BJ (cell line): Measurements from ENCODE around the gene NKAIN2. TPM values are rescaled to one million over a fixed set of nuclear protein-coding genes. Genes with fewer than 3 reads are reported as not detected.

Experiments used
- CTCF ChIA-PET: fragments of 350-600 bp; formaldehyde crosslinking; extraction: SDS; loops from one replicate; lab custom pipeline; 2021; ENCODE audit warnings: antibody characterized with exemption, inconsistent platforms; lab: Yijun Ruan, JAX
- POLR2A ChIA-PET: fragments of 300-600 bp; sonication (Branson Sonifier 250); formaldehyde crosslinking; extraction: SDS; loops from one replicate; lab custom pipeline; 2021; ENCODE audit warnings: antibody characterized with exemption; lab: Charles Lee
- DNase-seq: peaks from one replicate; pipeline ENCODE4 v3.0.0-alpha.2; 2011; ENCODE audit warnings: low read depth
- H3K27me3 ChIP-seq: 2 replicates; pipeline ENCODE4 v1.6.0; 2011; ENCODE audit warnings: low read length; ENCODE audit not compliant: control insufficient read depth, insufficient read depth
- H3K36me3 ChIP-seq: 2 replicates; pipeline ENCODE4 v1.5.1; 2011; ENCODE audit warnings: low read length; ENCODE audit not compliant: control insufficient read depth, insufficient read depth
- H3K4me3 ChIP-seq: 2 replicates; pipeline ENCODE4 v1.5.1; 2011; ENCODE audit warnings: low read depth, mild to moderate bottlenecking, control low read depth, low read length
- polyA plus RNA-seq: library from polyadenylated mRNA; depleted of rRNA; stranded (reverse); fragments of >200 nt; gene quantifications from 2 replicates; pipeline ENCODE4 v1.2.3, GENCODE V29; 2011
- TF ChIP-seq, protein P1 (sequence below): IDR thresholded peaks from 2 replicates; pipeline ENCODE4 v1.5.1; 2011; ENCODE audit warnings: low read depth, mild to moderate bottlenecking, control low read depth, inconsistent platforms, low read length, moderate library complexity; ENCODE audit not compliant: insufficient read depth

NKAIN2 gene
- polyA plus RNA-seq, 1 experiment: not detected

DNA sequence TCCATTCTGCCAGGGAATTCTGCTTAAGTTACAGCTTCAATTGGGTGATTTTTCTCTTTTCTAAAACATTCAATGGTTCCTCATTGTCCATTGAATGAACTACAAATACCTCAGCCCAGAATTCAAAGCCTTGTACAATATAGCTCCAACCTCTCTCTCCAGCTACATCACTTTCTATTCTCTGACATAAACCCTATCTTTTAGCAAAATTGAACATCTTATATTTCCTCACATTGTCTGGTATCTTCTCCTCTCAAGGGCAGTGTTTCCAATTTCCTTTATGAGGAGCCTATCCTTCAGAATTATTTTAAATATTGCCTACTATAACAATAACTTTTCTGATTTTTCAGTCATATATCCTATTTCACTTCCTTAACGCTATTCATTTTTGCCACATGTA lies 955.0 kb downstream of the NKAIN2 start:
- CTCF ChIA-PET: no interaction called here
- no peaks in the 10 kb centered on the region for H3K27me3 ChIP-seq
- POLR2A ChIA-PET: no interaction called here

DNA sequence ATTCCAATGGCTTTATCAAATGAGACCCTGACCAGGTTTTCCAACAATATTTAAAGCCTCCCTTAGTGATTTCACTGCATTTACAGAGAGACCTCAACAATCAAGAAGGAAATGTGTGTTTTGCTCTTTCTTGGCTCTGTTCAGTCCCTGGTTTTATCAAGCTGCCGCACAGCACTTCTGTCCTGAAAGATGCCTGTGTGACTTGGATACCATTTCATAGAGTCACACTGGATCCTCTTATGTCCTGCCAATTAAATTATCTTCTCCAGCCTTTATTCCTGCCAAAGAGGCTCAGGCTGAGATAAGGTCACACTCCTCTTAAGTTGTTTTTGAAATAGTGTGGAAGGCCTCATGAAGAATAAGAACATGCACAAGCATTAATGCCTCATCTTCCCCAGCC lies 961.6 kb downstream of the NKAIN2 start:
- TF ChIP-seq, protein P1, sequence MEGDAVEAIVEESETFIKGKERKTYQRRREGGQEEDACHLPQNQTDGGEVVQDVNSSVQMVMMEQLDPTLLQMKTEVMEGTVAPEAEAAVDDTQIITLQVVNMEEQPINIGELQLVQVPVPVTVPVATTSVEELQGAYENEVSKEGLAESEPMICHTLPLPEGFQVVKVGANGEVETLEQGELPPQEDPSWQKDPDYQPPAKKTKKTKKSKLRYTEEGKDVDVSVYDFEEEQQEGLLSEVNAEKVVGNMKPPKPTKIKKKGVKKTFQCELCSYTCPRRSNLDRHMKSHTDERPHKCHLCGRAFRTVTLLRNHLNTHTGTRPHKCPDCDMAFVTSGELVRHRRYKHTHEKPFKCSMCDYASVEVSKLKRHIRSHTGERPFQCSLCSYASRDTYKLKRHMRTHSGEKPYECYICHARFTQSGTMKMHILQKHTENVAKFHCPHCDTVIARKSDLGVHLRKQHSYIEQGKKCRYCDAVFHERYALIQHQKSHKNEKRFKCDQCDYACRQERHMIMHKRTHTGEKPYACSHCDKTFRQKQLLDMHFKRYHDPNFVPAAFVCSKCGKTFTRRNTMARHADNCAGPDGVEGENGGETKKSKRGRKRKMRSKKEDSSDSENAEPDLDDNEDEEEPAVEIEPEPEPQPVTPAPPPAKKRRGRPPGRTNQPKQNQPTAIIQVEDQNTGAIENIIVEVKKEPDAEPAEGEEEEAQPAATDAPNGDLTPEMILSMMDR: no peak
- CTCF ChIA-PET: no interaction called here
- POLR2A ChIA-PET: no interaction called here
- Histone ChIP-seq H3K4me3 (no peak overlapping the region), H3K36me3 (no peaks in the 10 kb centered on the region), H3K27me3 (no peaks in the 10 kb centered on the region)
- DNase-seq: no peak

More for the DNA sequence above, 955.0 kb downstream of the NKAIN2 start:
- TF ChIP-seq, protein P1: no peak
- Histone ChIP-seq H3K4me3 (no peak overlapping the region), H3K36me3 (no peaks in the 10 kb centered on the region)
- no peak for DNase-seq

DNA sequence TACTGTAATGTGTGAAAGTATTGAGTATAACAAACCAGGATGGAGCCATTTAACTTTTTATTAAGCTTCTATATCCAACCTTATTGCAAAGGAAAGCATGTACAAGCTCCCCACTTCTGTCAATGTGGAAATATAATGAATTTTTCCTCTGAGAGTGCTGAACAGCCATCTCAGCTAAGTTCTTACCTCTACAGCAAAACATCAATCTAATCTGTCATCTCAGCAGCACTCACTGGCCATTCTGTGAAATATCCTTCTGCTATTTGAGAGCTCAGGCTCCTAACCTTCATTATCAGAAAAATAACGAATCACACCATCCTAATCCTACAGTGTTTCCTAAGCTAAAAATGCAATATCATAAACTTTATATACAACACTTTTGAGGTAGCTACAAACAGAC lies 964.6 kb downstream of the NKAIN2 start:
- H3K4me3 ChIP-seq: no peak overlapping the region
- no peaks in the 10 kb centered on the region for H3K27me3 ChIP-seq
- H3K36me3 ChIP-seq: no peaks in the 10 kb centered on the region
- TF ChIP-seq, protein P1: no peak
- POLR2A ChIA-PET: no interaction called here
- no peak for DNase-seq
- CTCF ChIA-PET: no interaction called here

DNA sequence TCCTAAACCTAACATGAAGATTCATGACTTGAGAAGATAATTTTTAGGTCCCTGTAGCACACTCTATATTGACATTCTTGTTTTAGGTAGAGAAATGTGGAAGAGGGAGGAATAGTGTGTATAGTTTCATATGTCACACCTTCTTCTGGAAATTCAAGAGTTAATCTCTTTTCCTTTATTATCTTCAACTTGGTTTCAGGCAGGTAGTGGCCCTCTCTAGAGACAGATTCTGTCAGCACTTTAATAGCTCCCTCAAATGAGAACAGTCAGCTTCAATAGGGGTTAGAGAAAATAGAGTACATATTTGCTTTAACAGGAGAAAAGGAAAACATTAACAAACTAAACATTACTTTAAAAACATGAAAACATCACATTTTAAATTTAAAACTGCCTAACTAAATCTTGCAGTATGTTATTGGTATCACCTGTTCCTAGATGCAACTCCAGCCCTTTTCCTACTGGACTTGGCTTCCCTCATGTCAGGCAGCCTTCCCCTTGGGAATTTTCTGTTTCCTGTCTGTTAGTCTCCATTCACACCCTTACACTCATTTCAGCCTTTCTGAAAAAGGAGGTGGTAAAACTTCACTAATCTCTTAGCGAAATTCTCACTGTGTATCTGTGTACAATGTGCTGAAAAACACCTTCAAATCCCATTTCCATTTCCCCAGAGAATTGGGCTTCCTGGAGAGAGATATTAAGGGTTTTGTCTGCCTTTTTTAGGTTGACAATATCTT lies 966.3 kb downstream of the NKAIN2 start:
- ChIA-PET POLR2A (no interaction called here), CTCF (no interaction called here)
- Histone ChIP-seq H3K27me3 (no peaks in the 10 kb centered on the region), H3K36me3 (no peaks in the 10 kb centered on the region), H3K4me3 (no peak overlapping the region)
- no peak for DNase-seq
- TF ChIP-seq, protein P1: no peak

DNA sequence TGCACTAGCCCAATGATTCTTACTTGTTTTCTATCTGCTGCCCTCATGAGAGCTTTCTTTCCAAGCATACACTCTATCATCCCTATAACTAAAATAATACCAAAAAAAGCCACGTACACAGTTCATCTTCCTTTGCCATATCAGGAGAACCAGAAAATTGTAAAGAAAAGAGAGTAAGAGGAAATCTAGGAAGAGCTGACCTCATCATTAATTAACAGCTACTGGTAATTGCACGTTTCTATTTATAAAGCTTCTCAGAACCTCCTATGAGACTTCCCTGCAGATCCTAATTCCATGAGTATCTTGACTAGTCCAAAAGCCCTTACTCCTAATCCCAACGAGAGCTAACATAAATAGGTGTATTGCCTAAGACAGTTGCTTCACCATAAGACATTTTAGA lies 967.1 kb downstream of the NKAIN2 start:
- TF ChIP-seq, protein P1: no peak
- POLR2A ChIA-PET: no interaction called here
- Histone ChIP-seq H3K27me3 (no peaks in the 10 kb centered on the region), H3K4me3 (no peak overlapping the region), H3K36me3 (no peaks in the 10 kb centered on the region)
- no peak for DNase-seq
- CTCF ChIA-PET: no interaction called here
